Ovary (tissue), 9 donors: ENCODE measurements around the gene PCID2. TPM values are rescaled to one million over a fixed set of nuclear protein-coding genes. Genes with fewer than 3 reads are reported as not detected.

Experiments
- DNase-seq, 5 donors: peaks; one replicate each; pipeline ENCODE4 v3.0.0-alpha.2; 2019 to 2020
- H3K27ac ChIP-seq, 2 donors: fragments of 200-600 bp; one replicate each; pipeline versions ENCODE4 v1.5.1 to v1.8.0; 2019 to 2022
- H3K27me3 ChIP-seq: fragments of 200-600 bp; one replicate; pipeline ENCODE4 v1.8.0; 2022
- H3K36me3 ChIP-seq: fragments of 200-600 bp; sonication (generic); one replicate; pipeline ENCODE4 v1.5.1; 2019
- H3K4me1 ChIP-seq: one replicate; pipeline ENCODE4 v1.8.1; 2013; ENCODE audit warnings: mild to moderate bottlenecking, moderate library complexity; ENCODE audit not compliant: insufficient read depth
- H3K4me3 ChIP-seq: fragments of 200-600 bp; sonication (generic); one replicate; pipeline ENCODE4 v1.5.1; 2017
- H3K9me3 ChIP-seq, 2 donors: fragments of 200-600 bp in 1 of 2; sonication (generic) in 1 of 2; one replicate each; pipeline versions ENCODE4 v1.5.1 to v1.8.1; 2013 to 2019; ENCODE audit warnings: mild to moderate bottlenecking in 1 of 2, moderate library complexity in 1 of 2
- CTCF ChIP-seq, 3 donors: fragments of 450-650 bp in 2 of 3; fragments of 200-600 bp in 1 of 3; IDR thresholded peaks; one replicate each; pipeline versions ENCODE4 v1.5.1 to v1.8.0; 2016 to 2022; ENCODE audit warnings: antibody characterized with exemption in 3 of 3, mild to moderate bottlenecking in 1 of 3
- EP300 ChIP-seq: sonication (generic); formaldehyde crosslinking; IDR thresholded peaks from one replicate; pipeline ENCODE4 v1.6.1; 2017; ENCODE audit warnings: antibody characterized with exemption
- POLR2A ChIP-seq: fragments of 450-650 bp; IDR thresholded peaks from one replicate; pipeline ENCODE4 v1.6.1; 2017; ENCODE audit warnings: antibody characterized with exemption, mild to moderate bottlenecking, moderate library complexity
- WGBS, 3 donors: extraction: QIAGEN DNeasy Blood & Tissue Kit in 1 of 3; methylation state at CpG; one replicate each; pipeline versions ENCODE4 v1.1.5 to v1.1.7; 2013 to 2017; 5-methylcytosine and 5-hydroxymethylcytosine counted together
- intact Hi-C, 4 donors: fragments of 100-400 bp; cut with DNase I; formaldehyde crosslinking; loops; one replicate each; pipeline versions ENCODE4 v1.11.0 to v1.15.1; 2022 to 2023
- polyA plus RNA-seq, 2 donors: library from polyadenylated mRNA; stranded (reverse); fragments of 200-250 nt in 1 of 2; fragments of 350-450 nt in 1 of 2; fragmentation: Illumina TruSeq in 1 of 2; extraction: RNeasy Lipid Tissue Mini Kit (QIAGEN cat#74804) in 1 of 2; gene quantifications; one replicate each; pipeline ENCODE4 v1.2.3, GENCODE V29; 2013 to 2014
- total RNA-seq, 7 donors: library from RNA; depleted of rRNA in 2 of 7; stranded (reverse); fragments of >200 nt in 2 of 7; fragmentation: NEBNext Ultra II Directional in 3 of 7; extraction: Animal tissue kit (Norgen Biotek cat#: 25700) in 3 of 7; gene quantifications; one replicate each; pipeline versions ENCODE4 v1.1.0 to v1.2.4, GENCODE V29; 2016 to 2023
- donor health status: DM: no; HTN: no; CAD: no; lungs with moderate emphysema.
- donor health status: DM: no; HTN: no; CAD: no.
- donor health status: Bipolar disorder and iron deficiency.
- donor health status: DM: yes; HTN: yes; CAD: no.
- donor health status: DM: no; HTN: no; CAD: no.
- donor health status: DM: yes; HTN: yes; CAD: no.

PCID2 gene
- total and polyA plus RNA-seq, 9 donors = 43.5 to 56.2 (median 53.5) TPM

- Histone ChIP-seq H3K4me3 (no peak overlapping the region), H3K9me3 (no peaks in the 10 kb centered on the region), H3K27ac (peak overlapping the region in 1 of 2 donors; percentile 13), H3K36me3 (no peaks in the 10 kb centered on the region), H3K4me1 (peaks cover 1% of the 10 kb centered on the region), H3K27me3 (no peaks in the 10 kb centered on the region)
- WGBS, 3 donors = 36 to 54% (median 40%) methylated on average over 16 of the region's 16 CpGs
- no peak for TF ChIP-seq POLR2A
- no peak for TF ChIP-seq CTCF (IDR thresholded peaks at IDR 0.05)
- no peak for TF ChIP-seq EP300
- intact Hi-C loops = no loop called here
- peak in 2 of 5 donors; percentile 27 to 38 for DNase-seq
Measured at GRCh38 chr13:113138792-113139551, 69.5 kb downstream of the PCID2 start.

- TF ChIP-seq POLR2A (no peak), EP300 (no peak), CTCF (IDR thresholded peaks at IDR 0.05) (no peak)
- Histone ChIP-seq H3K27ac (no peak overlapping the region), H3K4me1 (peaks cover 1% of the 10 kb centered on the region), H3K27me3 (no peaks in the 10 kb centered on the region), H3K9me3 (no peaks in the 10 kb centered on the region), H3K36me3 (no peaks in the 10 kb centered on the region), H3K4me3 (no peak overlapping the region)
- intact Hi-C loops = no loop called here
- DNase-seq = peak in 1 of 5 donors; percentile 2
- WGBS, 3 donors = 91 to 95% (median 93%) methylated on average over 11 of the region's 11 CpGs
Measured at GRCh38 chr13:113137691-113138298, 70.7 kb downstream of the PCID2 start.

GRCh38 chr13:113135281-113135760 is 73.1 kb downstream of the PCID2 start:
- intact Hi-C loops = no loop called here
- WGBS, 3 donors = 81 to 91% (median 86%) methylated on average over 2 of the region's 2 CpGs

More at GRCh38 chr13:113135281-113135760, 73.1 kb downstream of the PCID2 start:
- Histone ChIP-seq H3K27me3 (no peaks in the 10 kb centered on the region), H3K4me3 (no peak overlapping the region), H3K4me1 (peaks cover 1% of the 10 kb centered on the region), H3K36me3 (no peaks in the 10 kb centered on the region), H3K27ac (no peak overlapping the region), H3K9me3 (no peaks in the 10 kb centered on the region)
- no peak for DNase-seq
- no peak for TF ChIP-seq POLR2A
- no peak for TF ChIP-seq EP300
- TF ChIP-seq CTCF (IDR thresholded peaks at IDR 0.05) = no peak
